ENCODE measurements around the gene PDE1A. TPM values are rescaled to one million over a fixed set of nuclear protein-coding genes. Genes with fewer than 3 reads are reported as not detected.

Gene PDE1A
- total RNA-seq, 1 donor from 2014 or later, result 5.2 TPM

GRCh38 chr2:182379241-182379640 lies 47.6 kb downstream of the PDE1A start:
- DNase-seq (no peak), ATAC-seq (no peak)

GRCh38 chr2:182378759-182379158 lies 48.1 kb downstream of the PDE1A start:
- intact Hi-C loops (cut with DNase I), result no loop called here
- no peak overlapping the region for H3K4me3 ChIP-seq
- H3K9me3 ChIP-seq, result peaks cover 5% of the 10 kb centered on the region
- no peaks in the 10 kb centered on the region for H3K36me3 ChIP-seq
- no peaks in the 10 kb centered on the region for H3K27me3 ChIP-seq (ENCODE audit: low read depth)
- H3K4me1 ChIP-seq, result peaks cover 8% of the 10 kb centered on the region
- DNase-seq (no peak), ATAC-seq (no peak)
- no peak for TF ChIP-seq CTCF (IDR thresholded peaks at IDR 0.05)
- no peak overlapping the region for H3K27ac ChIP-seq

More at GRCh38 chr2:182379241-182379640, 47.6 kb downstream of the PDE1A start:
- H3K36me3 ChIP-seq, result no peaks in the 10 kb centered on the region
- intact Hi-C loops (cut with DNase I), result no loop called here
- no peak overlapping the region for H3K27ac ChIP-seq
- no peak for TF ChIP-seq CTCF (IDR thresholded peaks at IDR 0.05)
- no peak overlapping the region for H3K4me3 ChIP-seq
- H3K9me3 ChIP-seq, result peaks cover 5% of the 10 kb centered on the region
- H3K27me3 ChIP-seq (ENCODE audit: low read depth), result no peaks in the 10 kb centered on the region
- peaks cover 8% of the 10 kb centered on the region for H3K4me1 ChIP-seq

GRCh38 chr2:182377467-182377866 lies 49.4 kb downstream of the PDE1A start:
- H3K36me3 ChIP-seq, result no peaks in the 10 kb centered on the region
- H3K4me1 ChIP-seq, result peaks cover 8% of the 10 kb centered on the region
- H3K27ac ChIP-seq, result no peak overlapping the region
- DNase-seq, result no peak
- no peak for TF ChIP-seq CTCF (IDR thresholded peaks at IDR 0.05)
- peaks cover 5% of the 10 kb centered on the region for H3K9me3 ChIP-seq
- intact Hi-C loops (cut with DNase I), result no loop called here
- ATAC-seq, result no peak
- no peak overlapping the region for H3K4me3 ChIP-seq
- no peaks in the 10 kb centered on the region for H3K27me3 ChIP-seq (ENCODE audit: low read depth)

- TF ChIP-seq CTCF (IDR thresholded peaks at IDR 0.05), result no peak
- ATAC-seq, result no peak
- no peak for DNase-seq
These were observed 51.0 kb downstream of the PDE1A start for GRCh38 chr2:182375862-182376261.

GRCh38 chr2:182372661-182373060 lies 54.2 kb downstream of the PDE1A start:
- no peaks in the 10 kb centered on the region for H3K36me3 ChIP-seq
- ATAC-seq, result peak; percentile 64 to 75
- TF ChIP-seq CTCF (IDR thresholded peaks at IDR 0.05), result no peak
- H3K4me1 ChIP-seq, result no peaks in the 10 kb centered on the region
- no peak overlapping the region for H3K4me3 ChIP-seq
- H3K27me3 ChIP-seq (ENCODE audit: low read depth), result no peaks in the 10 kb centered on the region
- no peak for DNase-seq
- H3K9me3 ChIP-seq, result peaks cover 5% of the 10 kb centered on the region
- peak overlapping the region; percentile 62 for H3K27ac ChIP-seq
- intact Hi-C loops (cut with DNase I), result no loop called here

More at GRCh38 chr2:182375862-182376261, 51.0 kb downstream of the PDE1A start:
- Histone ChIP-seq H3K4me3 (no peak overlapping the region), H3K9me3 (peaks cover 5% of the 10 kb centered on the region), H3K27me3 (ENCODE audit: low read depth) (no peaks in the 10 kb centered on the region), H3K36me3 (no peaks in the 10 kb centered on the region), H3K27ac (no peak overlapping the region), H3K4me1 (peaks cover 8% of the 10 kb centered on the region)
- intact Hi-C loops (cut with DNase I), result no loop called here

- no peaks in the 10 kb centered on the region for H3K27me3 ChIP-seq (ENCODE audit: low read depth)
- ATAC-seq (no peak), DNase-seq (no peak)
- no peaks in the 10 kb centered on the region for H3K9me3 ChIP-seq
- no peaks in the 10 kb centered on the region for H3K36me3 ChIP-seq
- TF ChIP-seq CTCF (IDR thresholded peaks at IDR 0.05), result no peak
- intact Hi-C loops (cut with DNase I), result no loop called here
- no peak overlapping the region for H3K4me3 ChIP-seq
- H3K4me1 ChIP-seq, result no peaks in the 10 kb centered on the region
- no peak overlapping the region for H3K27ac ChIP-seq
These were observed 57.8 kb downstream of the PDE1A start for GRCh38 chr2:182368996-182369395.
